GM19463 (cell line): ENCODE results near the gene CEACAM4.
"Not testable (repeated sequence)": the region's sequence is repeated elsewhere in the genome, so short reads cannot be mapped to it uniquely, and the experiment has no call there.

ENCODE experiments used
- ATAC-seq: cut with Tn5 transposase; IDR thresholded peaks from one replicate; pipeline ENCODE4 v1.9.1; 2021; ENCODE audit warnings: mild to moderate bottlenecking, moderate library complexity; ENCODE audit not compliant: unreplicated experiment

Gene CEACAM4

GRCh38 chr19:41586064-41586463, 40.8 kb downstream of the CEACAM4 start:
- ATAC-seq = no peak

DNA sequence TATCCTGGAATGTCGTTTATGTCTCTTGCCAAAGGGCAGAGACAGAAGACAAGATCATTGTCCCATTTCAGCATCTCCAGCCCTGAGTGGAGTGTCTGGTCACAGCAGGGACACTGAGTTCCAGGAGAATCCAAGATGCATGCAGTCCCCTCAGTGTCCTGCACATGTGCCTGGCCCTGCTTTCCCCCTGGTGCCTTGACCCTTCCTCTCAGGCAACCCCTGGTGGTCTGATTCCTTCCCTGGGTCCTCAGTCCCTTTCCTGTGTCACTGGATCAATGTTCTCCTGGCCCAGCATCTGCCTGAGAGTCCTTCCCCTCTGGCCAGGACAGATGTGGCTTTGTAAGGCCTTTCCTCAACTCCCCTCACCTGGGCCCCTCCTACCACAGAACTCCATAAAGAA, 41.9 kb downstream of the CEACAM4 start:
- ATAC-seq = no peak

GRCh38 chr19:41584260-41584810, 42.5 kb downstream of the CEACAM4 start:
- ATAC-seq = no peak

GRCh38 chr19:41582577-41583182, 44.2 kb downstream of the CEACAM4 start:
- not testable (repeated sequence) for ATAC-seq

GRCh38 chr19:41581068-41581467, 45.8 kb downstream of the CEACAM4 start:
- ATAC-seq = not testable (repeated sequence)

- no peak for ATAC-seq
Measured at GRCh38 chr19:41578886-41579285, 48.0 kb downstream of the CEACAM4 start.

DNA sequence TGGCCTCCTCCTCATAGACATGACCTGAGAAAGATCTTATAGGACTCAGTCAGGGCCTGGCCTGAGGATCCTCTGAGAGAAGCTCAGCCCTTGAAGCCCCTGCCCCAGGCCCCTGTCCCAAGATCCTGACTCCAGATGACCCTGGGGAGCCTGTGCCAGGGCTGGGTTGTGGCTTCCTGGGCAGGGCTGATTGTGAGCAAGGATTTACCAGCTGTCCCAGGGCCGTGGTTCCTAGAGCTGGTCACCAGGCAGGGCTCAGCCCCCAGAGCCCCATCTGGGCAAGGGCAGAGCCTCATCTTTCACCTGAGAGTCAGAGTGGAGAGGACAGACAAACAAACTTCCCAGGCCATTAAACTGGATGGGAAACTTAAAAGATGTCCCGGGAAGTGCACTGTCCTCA, 49.0 kb downstream of the CEACAM4 start:
- ATAC-seq = no peak

GRCh38 chr19:41577144-41577830, 49.6 kb downstream of the CEACAM4 start:
- ATAC-seq = no peak

DNA sequence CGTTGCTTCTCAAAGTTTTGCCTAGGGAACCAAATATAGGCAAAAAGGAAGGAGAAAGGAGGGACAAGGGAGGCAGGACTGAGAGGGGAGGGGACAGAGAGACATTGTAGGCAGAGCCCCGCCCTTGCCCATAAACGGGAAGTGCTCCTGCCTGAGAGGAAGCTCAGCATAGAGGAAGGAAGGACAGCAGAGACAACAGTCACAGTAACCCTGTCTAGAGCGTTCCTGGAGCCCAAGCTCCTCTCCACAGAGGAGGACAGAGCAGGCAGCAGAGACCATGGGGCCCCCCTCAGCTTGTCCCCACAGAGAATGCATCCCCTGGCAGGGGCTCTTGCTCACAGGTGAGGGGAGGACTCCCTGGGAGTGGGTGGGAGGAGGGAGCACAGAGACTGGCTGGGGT, 50.9 kb downstream of the CEACAM4 start, which contains the start of gene CEACAM21:
Gene CEACAM21, plus strand, starts transcription at position 169 of the 400 bp plus-strand sequence. Its CDS starts 109 bp downstream, at position 278.
- ATAC-seq = no peak

DNA sequence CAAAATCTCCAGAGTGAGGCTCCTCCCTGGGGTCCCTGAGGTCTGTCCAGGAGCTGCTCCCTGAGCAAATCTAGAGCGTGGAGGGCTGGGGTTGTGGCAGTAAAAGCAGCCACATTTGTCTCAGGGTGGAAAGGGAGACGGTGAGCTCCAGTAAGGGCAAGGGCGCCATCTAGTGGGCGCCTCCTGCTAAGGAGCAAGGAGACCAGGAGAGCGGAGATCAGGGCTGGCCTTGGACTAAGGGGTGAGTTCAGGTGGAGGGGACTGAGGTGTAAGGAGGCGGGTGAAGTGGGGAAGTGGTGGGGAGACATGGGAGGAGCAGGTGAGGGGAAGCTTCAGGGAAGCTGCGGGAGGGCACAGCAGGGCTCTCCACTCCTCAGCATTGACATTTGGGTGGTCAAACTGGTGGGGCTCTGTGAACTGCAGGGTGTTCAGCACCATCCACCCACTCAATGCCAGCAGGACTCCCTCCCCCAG, 56.2 kb downstream of the CEACAM4 start:
- no peak for ATAC-seq

DNA sequence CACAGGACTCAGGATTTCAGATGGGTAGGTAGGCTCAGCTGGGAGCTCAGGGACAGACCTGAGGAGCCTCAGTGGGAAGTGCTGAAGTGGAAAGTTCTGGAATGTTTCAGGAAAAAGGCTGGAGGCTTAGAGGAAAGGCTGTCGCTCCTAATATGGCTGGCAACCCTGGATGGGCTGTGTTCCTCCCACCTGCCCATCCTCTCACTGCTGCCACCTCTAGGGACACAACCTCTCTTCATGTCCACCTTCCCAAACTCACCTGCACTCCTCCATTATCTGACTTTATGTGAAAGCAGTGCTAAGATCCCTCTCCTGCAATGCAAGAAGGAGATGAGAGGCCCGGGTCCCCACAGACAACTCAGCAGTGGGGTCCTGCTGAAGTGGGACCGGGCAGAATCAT, 56.7 kb downstream of the CEACAM4 start:
- no peak for ATAC-seq

- ATAC-seq = no peak
Measured at GRCh38 chr19:41569481-41570150, 57.3 kb downstream of the CEACAM4 start.
